Glutamatergic neuron (in vitro differentiated cells): Measurements from ENCODE around the gene TMPRSS9. TPM values are rescaled to one million over a fixed set of nuclear protein-coding genes. Genes with fewer than 3 reads are reported as not detected.

Source experiments
- DNase-seq: peaks from one replicate; pipeline ENCODE4 v3.0.0; 2022
- H3K27ac Mint-ChIP-seq: one replicate; pipeline ENCODE4 v1.8.0; 2020; ENCODE audit warnings: mild to moderate bottlenecking, mixed read lengths, inconsistent platforms; ENCODE audit not compliant: unreplicated experiment
- H3K27me3 Mint-ChIP-seq: one replicate; pipeline ENCODE4 v1.8.0; 2020; ENCODE audit warnings: mild to moderate bottlenecking, moderate library complexity, mixed read lengths, inconsistent platforms; ENCODE audit not compliant: unreplicated experiment
- H3K36me3 Mint-ChIP-seq: one replicate; pipeline ENCODE4 v1.8.0; 2020; ENCODE audit warnings: mild to moderate bottlenecking, mixed read lengths, inconsistent platforms; ENCODE audit not compliant: unreplicated experiment
- H3K4me1 Mint-ChIP-seq: one replicate; pipeline ENCODE4 v1.8.0; 2020; ENCODE audit warnings: mild to moderate bottlenecking, low read depth, mixed read lengths, inconsistent platforms; ENCODE audit not compliant: unreplicated experiment
- H3K4me3 Mint-ChIP-seq: one replicate; pipeline ENCODE4 v1.8.0; 2020; ENCODE audit warnings: mild to moderate bottlenecking, mixed read lengths, inconsistent platforms; ENCODE audit not compliant: unreplicated experiment
- H3K9me3 Mint-ChIP-seq: one replicate; pipeline ENCODE4 v1.8.0; 2020; ENCODE audit warnings: mild to moderate bottlenecking, moderate library complexity, mixed read lengths, inconsistent platforms; ENCODE audit not compliant: unreplicated experiment
- total RNA-seq: library from RNA; stranded (reverse); fragmentation: NEBNext Ultra II Directional; extraction: Animal tissue kit (Norgen Biotek cat#: 25700); gene quantifications from one replicate; pipeline ENCODE4 v1.2.1, GENCODE V29; 2021; ENCODE audit not compliant: unreplicated experiment
- TF ChIP-seq, protein P1 (sequence below): fragments of 200-600 bp; sonication (generic); IDR thresholded peaks from one replicate; pipeline ENCODE4 v1.5.0; 2021; ENCODE audit not compliant: partially characterized antibody, unreplicated experiment

Gene TMPRSS9
- total RNA-seq, 1 donor from 2014 or later: 0.29 TPM

DNA sequence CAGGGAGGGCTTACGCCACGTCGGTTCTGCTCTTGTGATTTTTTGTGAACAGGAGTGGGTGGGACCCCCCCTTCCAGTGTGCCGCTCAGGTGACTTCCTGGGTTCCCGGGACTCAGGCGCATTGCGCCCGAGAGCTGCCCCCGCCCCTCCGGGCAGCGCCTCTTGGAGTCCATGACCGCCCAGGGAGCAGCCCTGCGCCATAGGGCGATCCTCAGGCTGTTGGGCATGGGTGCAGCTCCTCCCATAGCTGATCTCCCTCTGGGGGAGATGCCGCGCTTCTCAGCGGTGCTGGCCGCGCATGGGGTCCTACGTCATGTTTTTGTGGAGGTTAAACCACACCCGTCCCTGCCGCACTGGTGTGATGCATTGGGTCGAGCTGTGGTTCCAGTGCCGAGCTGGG, 7.9 kb upstream of the TMPRSS9 start:
- H3K36me3 Mint-ChIP-seq: no peaks in the 10 kb centered on the region
- H3K4me3 Mint-ChIP-seq: no peak overlapping the region
- H3K9me3 Mint-ChIP-seq: no peaks in the 10 kb centered on the region
- DNase-seq: no peak
- no peaks in the 10 kb centered on the region for H3K27me3 Mint-ChIP-seq
- H3K4me1 Mint-ChIP-seq: peaks cover 2% of the 10 kb centered on the region
- TF ChIP-seq, protein P1, sequence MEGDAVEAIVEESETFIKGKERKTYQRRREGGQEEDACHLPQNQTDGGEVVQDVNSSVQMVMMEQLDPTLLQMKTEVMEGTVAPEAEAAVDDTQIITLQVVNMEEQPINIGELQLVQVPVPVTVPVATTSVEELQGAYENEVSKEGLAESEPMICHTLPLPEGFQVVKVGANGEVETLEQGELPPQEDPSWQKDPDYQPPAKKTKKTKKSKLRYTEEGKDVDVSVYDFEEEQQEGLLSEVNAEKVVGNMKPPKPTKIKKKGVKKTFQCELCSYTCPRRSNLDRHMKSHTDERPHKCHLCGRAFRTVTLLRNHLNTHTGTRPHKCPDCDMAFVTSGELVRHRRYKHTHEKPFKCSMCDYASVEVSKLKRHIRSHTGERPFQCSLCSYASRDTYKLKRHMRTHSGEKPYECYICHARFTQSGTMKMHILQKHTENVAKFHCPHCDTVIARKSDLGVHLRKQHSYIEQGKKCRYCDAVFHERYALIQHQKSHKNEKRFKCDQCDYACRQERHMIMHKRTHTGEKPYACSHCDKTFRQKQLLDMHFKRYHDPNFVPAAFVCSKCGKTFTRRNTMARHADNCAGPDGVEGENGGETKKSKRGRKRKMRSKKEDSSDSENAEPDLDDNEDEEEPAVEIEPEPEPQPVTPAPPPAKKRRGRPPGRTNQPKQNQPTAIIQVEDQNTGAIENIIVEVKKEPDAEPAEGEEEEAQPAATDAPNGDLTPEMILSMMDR: no peak
- H3K27ac Mint-ChIP-seq: no peak overlapping the region

DNA sequence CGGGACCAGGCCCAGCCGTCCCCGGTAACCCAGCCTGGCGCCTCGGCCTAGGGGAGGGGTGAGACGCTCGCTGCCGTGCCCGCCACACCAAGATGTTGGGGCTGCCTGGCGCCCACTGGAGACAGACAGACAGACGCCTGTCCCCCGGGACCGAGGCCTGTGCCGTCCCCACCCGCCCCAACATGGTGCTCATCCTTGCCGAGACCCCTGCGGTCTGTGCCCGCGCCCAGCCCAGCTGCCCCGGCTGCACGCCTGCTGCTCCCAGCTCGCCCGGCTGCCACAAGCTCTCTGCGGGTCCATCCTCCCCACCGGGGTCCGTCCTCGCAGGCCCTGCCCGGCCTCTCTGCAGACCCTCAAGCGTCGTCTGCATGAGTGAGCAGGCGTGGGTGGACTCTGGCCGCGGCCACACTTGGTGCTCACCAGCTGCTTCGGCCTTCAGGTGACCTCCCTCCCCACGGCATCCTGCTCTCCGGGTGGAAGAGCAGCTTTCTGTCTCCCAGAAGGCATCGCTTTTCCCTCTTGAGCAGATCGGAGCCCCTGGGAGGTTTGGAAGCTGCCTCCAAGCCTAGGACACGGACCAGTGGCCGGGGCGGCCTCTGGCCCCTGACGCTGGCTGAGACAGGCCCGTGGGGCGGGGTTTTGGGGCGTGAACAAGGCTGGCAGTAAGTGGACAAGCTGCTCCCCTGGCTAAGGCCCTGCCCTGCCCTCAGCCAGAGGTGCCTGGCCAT, 6.7 kb upstream of the TMPRSS9 start:
- DNase-seq: peak; percentile 13
- TF ChIP-seq, protein P1: no peak
- peaks cover 2% of the 10 kb centered on the region for H3K4me1 Mint-ChIP-seq
- H3K4me3 Mint-ChIP-seq: no peak overlapping the region
- no peaks in the 10 kb centered on the region for H3K27me3 Mint-ChIP-seq
- H3K36me3 Mint-ChIP-seq: no peaks in the 10 kb centered on the region
- no peak overlapping the region for H3K27ac Mint-ChIP-seq
- H3K9me3 Mint-ChIP-seq: peaks cover 2% of the 10 kb centered on the region

DNA sequence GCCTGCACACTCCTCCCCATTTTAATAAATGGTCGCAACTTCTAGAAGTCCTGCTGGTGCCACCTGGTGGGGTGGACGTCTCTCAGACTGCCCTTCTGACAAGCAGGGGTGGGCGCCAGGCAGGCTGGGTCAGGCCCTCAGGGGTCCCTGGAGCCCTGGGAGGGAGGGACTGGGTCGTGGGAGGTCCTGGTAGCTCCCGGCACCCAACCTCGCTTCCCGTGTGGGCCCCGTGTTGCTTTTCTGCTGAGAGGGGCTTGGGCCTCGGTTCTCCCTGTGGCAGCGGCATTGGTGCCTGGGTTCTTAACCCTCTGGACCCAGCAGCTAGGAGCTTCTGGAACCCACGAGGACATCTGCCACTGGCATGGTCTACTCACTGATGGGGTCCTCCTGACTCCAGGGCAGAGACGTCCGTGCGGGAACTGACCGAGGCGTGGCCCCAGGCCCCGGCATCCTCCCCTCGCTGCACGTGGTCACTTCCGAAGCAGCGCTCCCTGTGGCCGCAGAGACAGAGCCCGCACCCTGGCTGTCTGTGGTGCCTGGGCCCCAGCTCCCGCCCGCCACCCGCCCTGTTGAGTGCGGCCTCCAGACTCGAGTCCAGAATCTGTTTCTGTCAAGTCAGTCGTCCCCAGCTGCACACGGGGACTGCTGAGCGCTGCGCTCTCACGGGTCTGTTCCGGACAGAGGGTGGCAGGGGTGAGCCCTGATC, 6.0 kb upstream of the TMPRSS9 start:
- Mint-ChIP-seq H3K36me3 (no peaks in the 10 kb centered on the region), H3K27ac (no peak overlapping the region), H3K4me1 (peaks cover 2% of the 10 kb centered on the region), H3K4me3 (no peak overlapping the region), H3K27me3 (peaks cover 3% of the 10 kb centered on the region), H3K9me3 (peaks cover 6% of the 10 kb centered on the region)
- DNase-seq: no peak
- TF ChIP-seq, protein P1: no peak

DNA sequence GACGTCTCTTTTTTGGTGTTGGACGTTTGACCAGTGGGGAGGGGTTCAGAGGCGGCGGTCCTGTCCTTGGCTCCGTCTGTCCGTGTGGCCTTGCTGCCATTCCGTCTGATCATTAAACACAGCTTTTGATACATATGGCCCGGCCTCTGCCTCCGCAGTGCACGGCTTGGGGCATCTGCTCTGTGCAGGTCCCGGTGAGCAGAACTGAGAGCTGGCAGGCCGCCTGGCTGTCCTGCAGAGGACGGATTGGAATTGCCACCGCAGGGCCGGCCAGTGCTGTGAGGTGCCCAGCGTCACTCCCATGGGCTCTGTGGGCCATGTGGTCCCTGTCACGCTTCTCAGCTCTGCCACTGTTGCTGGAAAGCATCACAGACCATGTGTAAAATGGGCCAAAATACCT, 5.4 kb upstream of the TMPRSS9 start:
- H3K27me3 Mint-ChIP-seq: peaks cover 3% of the 10 kb centered on the region
- peaks cover 2% of the 10 kb centered on the region for H3K4me1 Mint-ChIP-seq
- H3K36me3 Mint-ChIP-seq: no peaks in the 10 kb centered on the region
- TF ChIP-seq, protein P1: no peak
- H3K27ac Mint-ChIP-seq: no peak overlapping the region
- DNase-seq: no peak
- H3K9me3 Mint-ChIP-seq: peaks cover 6% of the 10 kb centered on the region
- H3K4me3 Mint-ChIP-seq: no peak overlapping the region
